ENCODE measurements around the gene GRIA3. TPM values are rescaled to one million over a fixed set of nuclear protein-coding genes. Genes with fewer than 3 reads are reported as not detected.

Gene GRIA3
- polyA plus RNA-seq, 1 of the 3 experiments (the other 2 are of a cell fraction), result 0.15 TPM

DNA sequence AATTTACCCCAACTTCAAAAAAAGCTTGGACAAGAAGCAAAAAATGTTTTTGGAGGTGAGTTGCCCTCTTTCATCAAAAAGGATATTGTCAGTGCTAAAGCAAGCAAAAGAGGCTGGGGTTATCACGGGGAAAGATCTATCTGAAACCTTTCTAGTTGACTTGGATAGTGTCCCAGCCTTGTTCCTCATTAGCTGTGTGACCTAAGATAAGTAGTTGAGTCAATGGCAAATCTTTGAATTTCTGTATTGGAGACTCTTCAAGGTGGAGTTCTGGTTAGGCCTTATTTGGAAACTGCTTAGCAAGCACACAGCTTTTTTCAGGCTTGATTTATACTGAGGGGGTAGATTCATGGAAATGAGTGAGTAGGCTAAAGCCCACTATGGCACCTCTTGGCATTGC is 271.6 kb downstream of the GRIA3 start:
- no peaks in the 10 kb centered on the region for H3F3A ChIP-seq (replicated peaks; ENCODE audit: insufficient read depth)
- H3K9ac ChIP-seq, result no peak overlapping the region
- H3K4me1 ChIP-seq (ENCODE audit: control insufficient read depth in 1 of 2, insufficient read depth in 2 of 2, low read depth in 1 of 2, low read length in 1 of 2), result no peaks in the 10 kb centered on the region
- no peak overlapping the region for H2AFZ ChIP-seq (ENCODE audit: low read depth)
- no peak overlapping the region for H3K4me3 ChIP-seq (ENCODE audit: low read depth in 2 of 2, low read length in 1 of 2)
- TF ChIP-seq RCOR1 (IDR thresholded peaks at IDR 0.05; ENCODE audit: low read length) (no peak), YY1 (IDR thresholded peaks at IDR 0.05; ENCODE audit: low read depth) (no peak), RAD21 (IDR thresholded peaks at IDR 0.05; ENCODE audit: low read length) (no peak), ELF1 (IDR thresholded peaks at IDR 0.05) (no peak), NFIC (IDR thresholded peaks at IDR 0.05; ENCODE audit: borderline replicate concordance) (no peak), TCF12 (IDR thresholded peaks at IDR 0.05) (no peak), TEAD4 (IDR thresholded peaks at IDR 0.05; ENCODE audit: borderline replicate concordance, insufficient read depth) (no peak), MXI1 (IDR thresholded peaks at IDR 0.05; ENCODE audit: low read depth, low read length) (no peak)
- TF ChIP-seq, protein P1, sequence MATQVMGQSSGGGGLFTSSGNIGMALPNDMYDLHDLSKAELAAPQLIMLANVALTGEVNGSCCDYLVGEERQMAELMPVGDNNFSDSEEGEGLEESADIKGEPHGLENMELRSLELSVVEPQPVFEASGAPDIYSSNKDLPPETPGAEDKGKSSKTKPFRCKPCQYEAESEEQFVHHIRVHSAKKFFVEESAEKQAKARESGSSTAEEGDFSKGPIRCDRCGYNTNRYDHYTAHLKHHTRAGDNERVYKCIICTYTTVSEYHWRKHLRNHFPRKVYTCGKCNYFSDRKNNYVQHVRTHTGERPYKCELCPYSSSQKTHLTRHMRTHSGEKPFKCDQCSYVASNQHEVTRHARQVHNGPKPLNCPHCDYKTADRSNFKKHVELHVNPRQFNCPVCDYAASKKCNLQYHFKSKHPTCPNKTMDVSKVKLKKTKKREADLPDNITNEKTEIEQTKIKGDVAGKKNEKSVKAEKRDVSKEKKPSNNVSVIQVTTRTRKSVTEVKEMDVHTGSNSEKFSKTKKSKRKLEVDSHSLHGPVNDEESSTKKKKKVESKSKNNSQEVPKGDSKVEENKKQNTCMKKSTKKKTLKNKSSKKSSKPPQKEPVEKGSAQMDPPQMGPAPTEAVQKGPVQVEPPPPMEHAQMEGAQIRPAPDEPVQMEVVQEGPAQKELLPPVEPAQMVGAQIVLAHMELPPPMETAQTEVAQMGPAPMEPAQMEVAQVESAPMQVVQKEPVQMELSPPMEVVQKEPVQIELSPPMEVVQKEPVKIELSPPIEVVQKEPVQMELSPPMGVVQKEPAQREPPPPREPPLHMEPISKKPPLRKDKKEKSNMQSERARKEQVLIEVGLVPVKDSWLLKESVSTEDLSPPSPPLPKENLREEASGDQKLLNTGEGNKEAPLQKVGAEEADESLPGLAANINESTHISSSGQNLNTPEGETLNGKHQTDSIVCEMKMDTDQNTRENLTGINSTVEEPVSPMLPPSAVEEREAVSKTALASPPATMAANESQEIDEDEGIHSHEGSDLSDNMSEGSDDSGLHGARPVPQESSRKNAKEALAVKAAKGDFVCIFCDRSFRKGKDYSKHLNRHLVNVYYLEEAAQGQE (IDR thresholded peaks at IDR 0.05; ENCODE audit: low read depth, low read length), result no peak
- TF ChIP-seq, protein P2, sequence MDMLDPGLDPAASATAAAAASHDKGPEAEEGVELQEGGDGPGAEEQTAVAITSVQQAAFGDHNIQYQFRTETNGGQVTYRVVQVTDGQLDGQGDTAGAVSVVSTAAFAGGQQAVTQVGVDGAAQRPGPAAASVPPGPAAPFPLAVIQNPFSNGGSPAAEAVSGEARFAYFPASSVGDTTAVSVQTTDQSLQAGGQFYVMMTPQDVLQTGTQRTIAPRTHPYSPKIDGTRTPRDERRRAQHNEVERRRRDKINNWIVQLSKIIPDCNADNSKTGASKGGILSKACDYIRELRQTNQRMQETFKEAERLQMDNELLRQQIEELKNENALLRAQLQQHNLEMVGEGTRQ (IDR thresholded peaks at IDR 0.05; ENCODE audit: borderline replicate concordance, low read depth, low read length), result no peak
- TF ChIP-seq, protein P3, sequence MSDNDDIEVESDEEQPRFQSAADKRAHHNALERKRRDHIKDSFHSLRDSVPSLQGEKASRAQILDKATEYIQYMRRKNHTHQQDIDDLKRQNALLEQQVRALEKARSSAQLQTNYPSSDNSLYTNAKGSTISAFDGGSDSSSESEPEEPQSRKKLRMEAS (IDR thresholded peaks at IDR 0.05; ENCODE audit: low read depth), result no peak
- TF ChIP-seq, protein P4, sequence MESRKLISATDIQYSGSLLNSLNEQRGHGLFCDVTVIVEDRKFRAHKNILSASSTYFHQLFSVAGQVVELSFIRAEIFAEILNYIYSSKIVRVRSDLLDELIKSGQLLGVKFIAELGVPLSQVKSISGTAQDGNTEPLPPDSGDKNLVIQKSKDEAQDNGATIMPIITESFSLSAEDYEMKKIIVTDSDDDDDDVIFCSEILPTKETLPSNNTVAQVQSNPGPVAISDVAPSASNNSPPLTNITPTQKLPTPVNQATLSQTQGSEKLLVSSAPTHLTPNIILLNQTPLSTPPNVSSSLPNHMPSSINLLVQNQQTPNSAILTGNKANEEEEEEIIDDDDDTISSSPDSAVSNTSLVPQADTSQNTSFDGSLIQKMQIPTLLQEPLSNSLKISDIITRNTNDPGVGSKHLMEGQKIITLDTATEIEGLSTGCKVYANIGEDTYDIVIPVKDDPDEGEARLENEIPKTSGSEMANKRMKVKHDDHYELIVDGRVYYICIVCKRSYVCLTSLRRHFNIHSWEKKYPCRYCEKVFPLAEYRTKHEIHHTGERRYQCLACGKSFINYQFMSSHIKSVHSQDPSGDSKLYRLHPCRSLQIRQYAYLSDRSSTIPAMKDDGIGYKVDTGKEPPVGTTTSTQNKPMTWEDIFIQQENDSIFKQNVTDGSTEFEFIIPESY (IDR thresholded peaks at IDR 0.05; ENCODE audit: borderline replicate concordance, low read depth), result no peak
- TF ChIP-seq, protein P5, sequence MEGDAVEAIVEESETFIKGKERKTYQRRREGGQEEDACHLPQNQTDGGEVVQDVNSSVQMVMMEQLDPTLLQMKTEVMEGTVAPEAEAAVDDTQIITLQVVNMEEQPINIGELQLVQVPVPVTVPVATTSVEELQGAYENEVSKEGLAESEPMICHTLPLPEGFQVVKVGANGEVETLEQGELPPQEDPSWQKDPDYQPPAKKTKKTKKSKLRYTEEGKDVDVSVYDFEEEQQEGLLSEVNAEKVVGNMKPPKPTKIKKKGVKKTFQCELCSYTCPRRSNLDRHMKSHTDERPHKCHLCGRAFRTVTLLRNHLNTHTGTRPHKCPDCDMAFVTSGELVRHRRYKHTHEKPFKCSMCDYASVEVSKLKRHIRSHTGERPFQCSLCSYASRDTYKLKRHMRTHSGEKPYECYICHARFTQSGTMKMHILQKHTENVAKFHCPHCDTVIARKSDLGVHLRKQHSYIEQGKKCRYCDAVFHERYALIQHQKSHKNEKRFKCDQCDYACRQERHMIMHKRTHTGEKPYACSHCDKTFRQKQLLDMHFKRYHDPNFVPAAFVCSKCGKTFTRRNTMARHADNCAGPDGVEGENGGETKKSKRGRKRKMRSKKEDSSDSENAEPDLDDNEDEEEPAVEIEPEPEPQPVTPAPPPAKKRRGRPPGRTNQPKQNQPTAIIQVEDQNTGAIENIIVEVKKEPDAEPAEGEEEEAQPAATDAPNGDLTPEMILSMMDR (IDR thresholded peaks at IDR 0.05), result no peak
- H3K9me3 ChIP-seq, result no peaks in the 10 kb centered on the region
- H4K20me1 ChIP-seq (ENCODE audit: insufficient read depth), result no peaks in the 10 kb centered on the region
- H3K27me3 ChIP-seq (ENCODE audit: insufficient read depth), result no peaks in the 10 kb centered on the region
- no peak overlapping the region for H3K4me2 ChIP-seq
- H3K36me3 ChIP-seq (replicated peaks in 1 of 2; ENCODE audit: control insufficient read depth in 1 of 2, insufficient read depth in 2 of 2, low read length in 1 of 2), result no peaks in the 10 kb centered on the region
- no peaks in the 10 kb centered on the region for H3K9me2 ChIP-seq
- H3K79me2 ChIP-seq (ENCODE audit: insufficient read depth), result no peaks in the 10 kb centered on the region
- 17% methylated on average over 1 of the region's 1 CpG for WGBS (ENCODE audit: low lambda C conversion rate)
- POLR2A ChIA-PET, result no interaction called here
- no peak for DNase-seq
- H3K27ac ChIP-seq (ENCODE audit: low read depth in 2 of 2, low read length in 1 of 2), result no peak overlapping the region
- CTCF ChIA-PET, result interaction anchor here (0.7 kb wide), 1 partner anchor 13 kb away, joined by 3 read pairs; no protein-coding TSS in a partner anchor
